Activated CD4-positive, alpha-beta memory T cell treated with anti-CD3 and anti-CD28 coated beads, Interleukin-2, amount 10 ng/mL, durations not matched to agents 7 days and 5 days (primary cell): ENCODE measurements around the gene STRA6. TPM values are rescaled to one million over a fixed set of nuclear protein-coding genes. Genes with fewer than 3 reads are reported as not detected.

Experiments used
- CTCF ChIA-PET: fragments of 350-600 bp; sonication (Branson Sonifier 250); formaldehyde crosslinking; loops from one replicate; lab custom pipeline; 2021; ENCODE audit warnings: antibody characterized with exemption, inconsistent platforms; lab: Charles Lee
- POLR2A ChIA-PET: fragments of 350-600 bp; sonication (Branson Sonifier 250); formaldehyde crosslinking; loops from one replicate; lab custom pipeline; 2021; ENCODE audit warnings: antibody characterized with exemption; lab: Charles Lee
- DNase-seq: peaks from one replicate; pipeline ENCODE4 v3.0.0-alpha.2; 2020
- H3K27ac Mint-ChIP-seq: one replicate; pipeline ENCODE4 v1.8.0; 2021; ENCODE audit warnings: mild to moderate bottlenecking, mixed read lengths
- H3K27me3 Mint-ChIP-seq: one replicate; pipeline ENCODE4 v1.8.0; 2021; ENCODE audit warnings: mixed read lengths
- H3K36me3 Mint-ChIP-seq: one replicate; pipeline ENCODE4 v1.8.0; 2021; ENCODE audit warnings: low read depth, mixed read lengths
- H3K4me1 Mint-ChIP-seq: one replicate; pipeline ENCODE4 v1.8.0; 2021; ENCODE audit warnings: mixed read lengths
- H3K4me3 Mint-ChIP-seq: one replicate; pipeline ENCODE4 v1.8.0; 2021; ENCODE audit warnings: mild to moderate bottlenecking, mixed read lengths
- H3K9me3 Mint-ChIP-seq: one replicate; pipeline ENCODE4 v1.8.0; 2021; ENCODE audit warnings: mixed read lengths
- total RNA-seq, 2 experiments: library from RNA; stranded (reverse); gene quantifications; one replicate each; pipeline ENCODE4 v1.2.3, GENCODE V29; 2021

The STRA6 gene
- total RNA-seq, 2 experiments from 2014 or later: not detected

DNA sequence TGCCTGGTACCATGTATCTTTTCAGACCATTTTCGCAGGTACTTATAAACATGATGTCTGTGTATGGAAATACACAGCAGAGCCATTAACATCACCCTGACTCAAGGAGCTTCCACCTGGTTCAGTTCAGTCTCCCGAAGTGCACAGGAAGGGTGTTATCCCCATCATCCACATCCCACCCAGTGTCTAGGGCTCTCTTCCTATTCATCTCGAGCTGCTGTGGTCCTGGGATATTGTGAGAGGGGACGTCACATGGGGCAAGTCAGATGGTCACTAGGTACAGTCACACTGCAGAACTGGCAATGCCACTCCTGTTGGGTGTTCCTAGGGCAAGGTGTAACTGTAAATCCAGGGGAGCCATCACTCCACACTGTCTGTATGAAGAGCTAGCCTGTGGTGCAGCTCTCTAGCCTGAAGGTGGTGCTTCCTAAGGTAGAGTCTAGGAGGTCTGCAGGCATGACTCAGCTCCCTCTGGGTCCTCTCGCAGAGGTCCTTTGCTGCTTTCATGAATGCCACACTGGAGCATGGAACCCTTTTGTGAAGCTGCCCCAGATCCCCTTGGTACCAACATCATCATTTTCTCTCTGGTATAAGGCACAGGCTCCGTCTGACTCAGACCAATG, 58.3 kb downstream of the STRA6 start:
- POLR2A ChIA-PET: no interaction called here
- CTCF ChIA-PET: no interaction called here
- Mint-ChIP-seq H3K27ac (no peak overlapping the region), H3K36me3 (no peaks in the 10 kb centered on the region), H3K4me1 (no peaks in the 10 kb centered on the region), H3K9me3 (no peaks in the 10 kb centered on the region), H3K4me3 (no peak overlapping the region), H3K27me3 (peaks cover 56% of the 10 kb centered on the region)
- DNase-seq: no peak

DNA sequence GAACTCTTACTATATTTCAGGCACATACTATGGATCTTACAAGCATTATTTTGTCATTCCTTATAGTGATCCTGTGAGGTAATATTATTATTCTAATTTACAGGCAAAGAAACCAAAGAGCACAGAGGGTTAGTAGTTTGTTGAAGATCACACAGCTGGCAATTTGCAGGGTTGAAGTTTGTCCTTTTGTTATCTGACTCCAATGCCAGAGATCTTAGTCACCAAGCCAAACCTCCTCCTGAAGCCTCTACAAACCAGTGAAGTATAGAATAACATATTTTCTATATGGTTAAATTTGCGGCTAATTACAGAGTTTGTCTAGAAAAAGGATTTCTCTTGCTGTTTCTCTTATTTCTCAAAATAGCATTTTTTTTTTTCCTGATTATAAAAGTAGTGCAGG, 61.0 kb downstream of the STRA6 start:
- H3K27me3 Mint-ChIP-seq: peaks cover 59% of the 10 kb centered on the region
- CTCF ChIA-PET: no interaction called here
- H3K4me1 Mint-ChIP-seq: peaks cover 5% of the 10 kb centered on the region

DNA sequence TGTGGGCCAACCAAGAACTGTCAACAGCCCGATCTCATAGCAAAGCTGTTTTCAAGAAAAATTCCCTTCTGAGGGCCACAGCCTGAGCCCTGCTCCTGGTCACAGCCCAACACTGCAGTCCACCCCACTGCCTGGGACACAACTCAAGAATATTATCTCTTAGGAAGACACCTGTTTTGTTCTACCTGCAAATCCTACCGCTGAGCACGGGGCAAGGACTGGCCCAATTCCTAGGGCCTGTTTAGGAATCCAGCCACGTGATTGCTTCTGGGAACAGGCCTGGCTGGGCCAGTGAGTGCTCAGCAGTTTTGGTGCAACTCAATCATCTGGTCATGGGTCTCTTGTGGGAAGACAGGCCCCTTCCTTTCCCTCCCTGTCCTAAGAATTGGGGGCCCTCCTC, 63.9 kb downstream of the STRA6 start:
- ChIA-PET CTCF (interaction anchor here (0.8 to 1.2 kb wide), 4 partner anchors 9 to 184 kb away, joined by 3 to 4 read pairs (median 3); no protein-coding TSS in a partner anchor), POLR2A (no interaction called here)
- Mint-ChIP-seq H3K27ac (no peak overlapping the region), H3K4me1 (peaks cover 15% of the 10 kb centered on the region), H3K36me3 (peaks cover 3% of the 10 kb centered on the region), H3K4me3 (no peak overlapping the region), H3K27me3 (peaks cover 62% of the 10 kb centered on the region), H3K9me3 (no peaks in the 10 kb centered on the region)
- no peak for DNase-seq

More for the DNA sequence above, 61.0 kb downstream of the STRA6 start:
- POLR2A ChIA-PET: no interaction called here
- no peak for DNase-seq
- Mint-ChIP-seq H3K36me3 (no peaks in the 10 kb centered on the region), H3K27ac (no peak overlapping the region), H3K4me3 (no peak overlapping the region), H3K9me3 (no peaks in the 10 kb centered on the region)

DNA sequence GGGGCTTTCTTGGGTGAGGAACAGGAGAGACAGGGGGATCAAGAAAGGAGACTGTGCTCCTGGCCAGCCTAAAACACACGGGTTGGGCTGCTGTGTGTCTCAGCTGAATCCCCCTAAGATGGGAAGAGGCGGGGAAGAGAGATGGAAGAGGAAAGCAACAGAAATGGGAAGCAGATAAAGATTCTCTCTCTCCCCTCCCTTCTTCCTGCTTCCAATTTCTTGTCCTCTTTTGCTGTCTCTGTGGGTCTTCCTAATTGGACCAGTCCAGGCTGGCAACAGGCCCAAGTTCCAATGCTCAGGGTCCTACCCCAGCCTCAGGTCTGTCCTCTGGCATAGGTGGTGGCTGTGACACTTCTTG, 65.1 kb downstream of the STRA6 start:
- ChIA-PET POLR2A (no interaction called here), CTCF (no interaction called here)
- H3K4me1 Mint-ChIP-seq: peaks cover 17% of the 10 kb centered on the region

DNA sequence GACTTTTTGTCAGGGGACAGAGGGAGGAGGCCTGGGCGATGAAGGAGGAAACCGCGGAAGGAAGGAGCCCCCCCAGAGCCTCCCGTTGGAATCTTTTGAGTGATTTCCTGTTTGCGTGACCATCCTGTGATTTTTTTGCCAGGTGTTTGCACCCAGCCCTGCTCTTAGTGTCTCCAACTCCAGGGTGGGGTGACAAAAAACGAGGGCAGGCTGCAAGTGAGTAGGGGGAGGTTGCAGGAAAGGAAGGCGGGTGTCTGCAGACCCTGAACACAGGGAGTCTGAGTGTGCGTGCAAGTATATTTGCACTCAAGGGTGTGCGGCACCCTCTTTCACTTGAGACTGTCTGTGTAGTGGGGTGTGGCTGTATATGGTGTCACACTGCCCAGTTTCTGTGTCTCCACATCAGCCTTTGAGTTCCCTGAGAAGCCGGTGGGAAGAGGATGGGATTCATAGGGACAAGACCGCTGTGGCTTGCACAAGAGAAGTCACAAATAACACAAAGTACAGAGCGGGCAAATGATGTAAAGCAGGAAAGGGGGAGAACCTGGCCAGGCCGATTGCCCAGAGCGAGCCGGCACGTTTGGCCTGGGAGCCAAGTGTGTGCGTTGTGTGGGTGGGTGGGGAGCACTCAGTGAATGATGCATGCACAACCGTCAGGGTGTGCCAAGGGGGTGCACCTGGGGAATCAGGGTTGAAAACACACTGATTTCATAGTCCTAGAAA, 65.6 kb downstream of the STRA6 start:
- peaks cover 3% of the 10 kb centered on the region for H3K36me3 Mint-ChIP-seq
- ChIA-PET POLR2A (no interaction called here), CTCF (no interaction called here)
- no peaks in the 10 kb centered on the region for H3K9me3 Mint-ChIP-seq
- no peak for DNase-seq
- H3K4me1 Mint-ChIP-seq: peaks cover 19% of the 10 kb centered on the region
- peaks cover 73% of the 10 kb centered on the region for H3K27me3 Mint-ChIP-seq
- no peak overlapping the region for H3K27ac Mint-ChIP-seq
- H3K4me3 Mint-ChIP-seq: peak overlapping the region; percentile 38

More for the DNA sequence above, 65.1 kb downstream of the STRA6 start:
- Mint-ChIP-seq H3K27me3 (peaks cover 70% of the 10 kb centered on the region), H3K27ac (no peak overlapping the region), H3K9me3 (no peaks in the 10 kb centered on the region), H3K36me3 (peaks cover 3% of the 10 kb centered on the region), H3K4me3 (no peak overlapping the region)
- DNase-seq: no peak

DNA sequence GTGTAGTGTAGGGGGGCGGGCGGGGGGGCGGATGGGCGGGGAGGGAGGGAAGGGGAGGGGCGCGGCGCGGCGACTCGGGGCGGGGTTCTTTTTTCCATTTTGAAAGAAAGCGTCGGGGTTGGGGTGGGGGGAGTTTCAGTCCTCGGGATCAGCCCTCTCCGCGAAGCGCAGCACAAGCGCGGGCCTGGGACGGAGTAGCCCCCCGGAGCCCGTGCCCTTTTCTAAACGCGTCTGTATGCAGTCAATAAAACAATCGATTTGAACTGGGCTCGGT, 66.1 kb downstream of the STRA6 start:
- ChIA-PET CTCF (no interaction called here), POLR2A (no interaction called here)
- H3K27ac Mint-ChIP-seq: no peak overlapping the region
- peak overlapping the region; percentile 38 for H3K4me3 Mint-ChIP-seq
- peaks cover 3% of the 10 kb centered on the region for H3K36me3 Mint-ChIP-seq
- peaks cover 78% of the 10 kb centered on the region for H3K27me3 Mint-ChIP-seq
- no peak for DNase-seq
- H3K9me3 Mint-ChIP-seq: no peaks in the 10 kb centered on the region
- H3K4me1 Mint-ChIP-seq: peaks cover 22% of the 10 kb centered on the region

DNA sequence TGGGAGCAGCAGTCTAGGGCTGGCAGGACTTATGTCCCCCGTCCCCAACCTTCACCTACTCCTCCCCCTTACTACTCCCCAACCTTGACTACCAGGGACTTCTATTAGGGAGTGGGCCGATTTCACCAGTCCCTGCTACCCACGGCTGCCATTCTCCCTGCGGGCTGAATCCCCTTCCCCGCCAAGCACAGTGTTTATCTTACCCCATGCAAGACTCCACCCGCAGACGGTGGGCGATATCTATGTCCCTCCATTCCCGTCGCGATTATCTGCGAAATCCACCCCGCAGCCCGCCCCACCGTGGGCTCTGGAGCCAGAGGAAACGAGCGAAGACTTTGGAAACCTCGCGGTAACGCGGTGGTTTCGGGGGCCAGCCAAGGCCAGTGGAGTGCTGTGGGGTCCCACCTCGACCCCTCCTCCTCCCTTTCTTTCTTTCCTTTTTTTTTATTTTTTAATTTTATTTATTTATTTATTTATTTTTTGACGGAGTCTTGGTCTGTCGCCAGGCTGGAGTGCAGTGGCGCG, 67.5 kb downstream of the STRA6 start:
- H3K27me3 Mint-ChIP-seq: peaks cover 89% of the 10 kb centered on the region
- peaks cover 3% of the 10 kb centered on the region for H3K36me3 Mint-ChIP-seq
- H3K4me3 Mint-ChIP-seq: peak overlapping the region; percentile 35
- no peak overlapping the region for H3K27ac Mint-ChIP-seq
- no peak for DNase-seq
- POLR2A ChIA-PET: no interaction called here
- no peaks in the 10 kb centered on the region for H3K9me3 Mint-ChIP-seq
- CTCF ChIA-PET: no interaction called here
- peaks cover 24% of the 10 kb centered on the region for H3K4me1 Mint-ChIP-seq

DNA sequence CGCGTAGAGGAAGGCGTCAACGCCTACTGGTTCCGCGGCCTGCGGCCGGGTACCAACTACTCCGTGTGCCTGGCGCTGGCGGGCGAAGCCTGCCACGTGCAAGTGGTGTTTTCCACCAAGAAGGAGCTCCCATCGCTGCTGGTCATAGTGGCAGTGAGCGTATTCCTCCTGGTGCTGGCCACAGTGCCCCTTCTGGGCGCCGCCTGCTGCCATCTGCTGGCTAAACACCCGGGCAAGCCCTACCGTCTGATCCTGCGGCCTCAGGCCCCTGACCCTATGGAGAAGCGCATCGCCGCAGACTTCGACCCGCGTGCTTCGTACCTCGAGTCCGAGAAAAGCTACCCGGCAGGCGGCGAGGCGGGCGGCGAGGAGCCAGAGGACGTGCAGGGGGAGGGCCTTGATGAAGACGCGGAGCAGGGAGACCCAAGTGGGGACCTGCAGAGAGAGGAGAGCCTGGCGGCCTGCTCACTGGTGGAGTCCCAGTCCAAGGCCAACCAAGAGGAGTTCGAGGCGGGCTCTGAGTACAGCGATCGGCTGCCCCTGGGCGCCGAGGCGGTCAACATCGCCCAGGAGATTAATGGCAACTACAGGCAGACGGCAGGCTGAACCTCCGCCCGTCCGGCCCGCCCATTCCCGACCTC, 68.1 kb downstream of the STRA6 start:
- DNase-seq: no peak
- H3K4me1 Mint-ChIP-seq: peaks cover 27% of the 10 kb centered on the region
- H3K27me3 Mint-ChIP-seq: peaks cover 93% of the 10 kb centered on the region
- ChIA-PET POLR2A (no interaction called here), CTCF (interaction anchor here (1.3 kb wide), 1 partner anchor 81 kb away, joined by 3 read pairs; no protein-coding TSS in a partner anchor)
- peak overlapping the region; percentile 35 for H3K27ac Mint-ChIP-seq
- no peaks in the 10 kb centered on the region for H3K9me3 Mint-ChIP-seq
- H3K4me3 Mint-ChIP-seq: no peak overlapping the region
- H3K36me3 Mint-ChIP-seq: peaks cover 3% of the 10 kb centered on the region

DNA sequence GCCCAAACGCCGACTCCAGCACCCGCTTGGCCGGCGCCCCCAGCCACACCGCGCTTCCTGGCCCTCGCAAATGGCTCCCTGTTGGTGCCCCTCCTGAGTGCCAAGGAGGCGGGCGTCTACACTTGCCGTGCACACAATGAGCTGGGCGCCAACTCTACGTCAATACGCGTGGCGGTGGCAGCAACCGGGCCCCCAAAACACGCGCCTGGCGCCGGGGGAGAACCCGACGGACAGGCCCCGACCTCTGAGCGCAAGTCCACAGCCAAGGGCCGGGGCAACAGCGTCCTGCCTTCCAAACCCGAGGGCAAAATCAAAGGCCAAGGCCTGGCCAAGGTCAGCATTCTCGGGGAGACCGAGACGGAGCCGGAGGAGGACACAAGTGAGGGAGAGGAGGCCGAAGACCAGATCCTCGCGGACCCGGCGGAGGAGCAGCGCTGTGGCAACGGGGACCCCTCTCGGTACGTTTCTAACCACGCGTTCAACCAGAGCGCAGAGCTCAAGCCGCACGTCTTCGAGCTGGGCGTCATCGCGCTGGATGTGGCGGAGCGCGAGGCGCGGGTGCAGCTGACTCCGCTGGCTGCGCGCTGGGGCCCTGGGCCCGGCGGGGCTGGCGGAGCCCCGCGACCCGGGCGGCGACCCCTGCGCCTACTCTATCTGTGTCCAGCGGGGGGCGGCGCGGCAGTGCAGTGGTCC, 68.7 kb downstream of the STRA6 start:
- peaks cover 94% of the 10 kb centered on the region for H3K27me3 Mint-ChIP-seq
- peaks cover 27% of the 10 kb centered on the region for H3K4me1 Mint-ChIP-seq
- H3K36me3 Mint-ChIP-seq: peaks cover 3% of the 10 kb centered on the region
- no peaks in the 10 kb centered on the region for H3K9me3 Mint-ChIP-seq
- POLR2A ChIA-PET: no interaction called here
- H3K27ac Mint-ChIP-seq: no peak overlapping the region
- no peak overlapping the region for H3K4me3 Mint-ChIP-seq
- DNase-seq: no peak
- CTCF ChIA-PET: interaction anchor here (1.3 kb wide), 1 partner anchor 80 kb away, joined by 3 read pairs; no protein-coding TSS in a partner anchor

DNA sequence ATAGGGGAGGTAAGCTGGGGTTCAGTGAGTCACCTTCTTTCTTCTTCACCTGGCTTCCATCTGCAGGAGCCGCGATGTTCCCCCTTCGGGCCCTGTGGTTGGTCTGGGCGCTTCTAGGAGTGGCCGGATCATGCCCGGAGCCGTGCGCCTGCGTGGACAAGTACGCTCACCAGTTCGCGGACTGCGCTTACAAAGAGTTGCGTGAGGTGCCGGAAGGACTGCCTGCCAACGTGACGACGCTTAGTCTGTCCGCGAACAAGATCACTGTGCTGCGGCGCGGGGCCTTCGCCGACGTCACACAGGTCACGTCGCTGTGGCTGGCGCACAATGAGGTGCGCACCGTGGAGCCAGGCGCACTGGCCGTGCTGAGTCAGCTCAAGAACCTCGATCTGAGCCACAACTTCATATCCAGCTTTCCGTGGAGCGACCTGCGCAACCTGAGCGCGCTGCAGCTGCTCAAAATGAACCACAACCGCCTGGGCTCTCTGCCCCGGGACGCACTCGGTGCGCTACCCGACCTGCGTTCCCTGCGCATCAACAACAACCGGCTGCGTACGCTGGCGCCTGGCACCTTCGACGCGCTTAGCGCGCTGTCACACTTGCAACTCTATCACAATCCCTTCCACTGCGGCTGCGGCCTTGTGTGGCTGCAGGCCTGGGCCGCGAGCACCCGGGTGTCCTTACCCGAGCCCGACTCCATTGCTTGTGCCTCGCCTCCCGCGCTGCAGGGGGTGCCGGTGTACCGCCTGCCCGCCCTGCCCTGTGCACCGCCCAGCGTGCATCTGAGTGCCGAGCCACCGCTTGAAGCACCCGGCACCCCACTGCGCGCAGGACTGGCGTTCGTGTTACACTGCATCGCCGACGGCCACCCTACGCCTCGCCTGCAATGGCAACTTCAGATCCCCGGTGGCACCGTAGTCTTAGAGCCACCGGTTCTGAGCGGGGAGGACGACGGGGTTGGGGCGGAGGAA, 69.6 kb downstream of the STRA6 start:
- POLR2A ChIA-PET: no interaction called here
- no peak overlapping the region for H3K27ac Mint-ChIP-seq
- peak overlapping the region; percentile 27 for H3K4me3 Mint-ChIP-seq
- peaks cover 93% of the 10 kb centered on the region for H3K27me3 Mint-ChIP-seq
- H3K9me3 Mint-ChIP-seq: no peaks in the 10 kb centered on the region
- DNase-seq: no peak
- CTCF ChIA-PET: interaction anchor here (1.3 kb wide), 1 partner anchor 189 kb away, joined by 3 read pairs; no protein-coding TSS in a partner anchor
- peaks cover 27% of the 10 kb centered on the region for H3K4me1 Mint-ChIP-seq
- peaks cover 3% of the 10 kb centered on the region for H3K36me3 Mint-ChIP-seq

DNA sequence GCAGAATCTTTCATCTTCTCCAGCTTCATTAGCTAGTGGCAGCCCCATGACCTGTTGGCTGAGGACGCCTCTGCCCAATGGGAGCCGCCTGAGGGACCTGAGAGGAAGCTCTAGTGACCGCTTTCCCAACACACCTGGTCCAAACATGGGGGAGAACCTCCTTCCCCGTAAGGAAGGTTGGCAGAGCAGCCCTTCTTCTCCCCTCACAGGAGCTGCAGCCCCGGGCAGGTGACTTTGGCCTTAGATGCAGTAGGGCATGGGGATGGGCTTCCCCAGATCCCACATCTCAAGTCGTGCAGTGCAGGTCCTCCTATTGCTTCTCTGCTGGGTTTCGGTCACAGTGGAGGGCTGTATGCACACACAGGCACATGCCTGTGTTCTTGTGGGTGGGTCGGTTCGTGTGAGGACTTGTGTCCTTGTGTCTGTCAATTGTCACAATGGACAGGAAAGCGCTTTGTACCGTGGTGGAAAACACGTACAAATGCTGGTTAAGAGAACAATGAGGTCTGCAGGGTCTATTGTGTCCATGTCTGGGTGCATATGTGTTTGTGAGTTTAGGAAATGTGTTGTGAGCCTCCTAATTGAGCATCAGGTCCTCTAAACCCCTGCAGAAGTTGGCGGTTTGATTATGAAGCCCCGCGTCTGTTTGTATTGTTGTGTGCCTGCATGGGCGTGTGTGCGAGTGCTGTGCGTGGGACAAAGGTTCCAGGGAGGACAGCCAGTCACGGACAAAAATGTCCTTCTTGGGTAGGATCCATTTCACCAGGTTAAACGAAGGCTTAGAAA, 70.8 kb downstream of the STRA6 start:
- no peak for DNase-seq
- ChIA-PET POLR2A (no interaction called here), CTCF (interaction anchor here (1.3 kb wide), 1 partner anchor 190 kb away, joined by 3 read pairs; no protein-coding TSS in a partner anchor)
- Mint-ChIP-seq H3K4me1 (peaks cover 26% of the 10 kb centered on the region), H3K9me3 (no peaks in the 10 kb centered on the region), H3K4me3 (peak overlapping the region; percentile 36), H3K27me3 (peaks cover 90% of the 10 kb centered on the region), H3K36me3 (peaks cover 3% of the 10 kb centered on the region), H3K27ac (no peak overlapping the region)
